ENCODE results near the gene MMADHC. TPM values are rescaled to one million over a fixed set of nuclear protein-coding genes. Genes with fewer than 3 reads are reported as not detected.
A peak's percentile ranks its signal among the peaks of the same experiment; 100 is the strongest.

The MMADHC gene
- total RNA-seq, 1 experiment from 2014 or later, result 89.8 TPM

DNA sequence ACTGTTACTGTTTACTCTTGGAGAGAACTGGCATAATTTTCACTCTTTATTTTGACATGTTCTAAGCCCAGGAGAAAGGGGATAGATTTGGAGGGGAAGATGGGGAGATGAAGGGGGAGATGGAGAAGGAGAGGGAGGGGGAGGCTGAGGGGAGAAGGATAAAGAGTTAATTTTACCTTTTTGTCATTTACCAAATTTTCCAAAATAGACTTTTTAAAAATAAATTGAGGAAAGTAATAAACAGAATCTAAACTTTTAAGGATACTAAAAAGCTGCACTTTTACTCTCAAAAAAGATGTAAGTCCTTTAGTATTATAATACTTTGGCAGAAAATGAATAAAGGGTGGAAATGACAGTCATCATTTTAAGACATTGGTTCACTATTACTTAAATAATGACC is 12.3 kb downstream of the MMADHC start:
- Mint-ChIP-seq H3K4me3 (ENCODE audit: low read depth, unreplicated experiment) (no peak overlapping the region), H3K9me3 (ENCODE audit: low read depth, unreplicated experiment) (no peaks in the 10 kb centered on the region), H3K27ac (ENCODE audit: unreplicated experiment) (no peak overlapping the region), H3K36me3 (ENCODE audit: insufficient read depth, unreplicated experiment) (peaks cover 30% of the 10 kb centered on the region), H3K27me3 (ENCODE audit: unreplicated experiment) (no peaks in the 10 kb centered on the region), H3K4me1 (ENCODE audit: low read depth, unreplicated experiment) (peaks cover 17% of the 10 kb centered on the region)
- TF ChIP-seq, protein P1, sequence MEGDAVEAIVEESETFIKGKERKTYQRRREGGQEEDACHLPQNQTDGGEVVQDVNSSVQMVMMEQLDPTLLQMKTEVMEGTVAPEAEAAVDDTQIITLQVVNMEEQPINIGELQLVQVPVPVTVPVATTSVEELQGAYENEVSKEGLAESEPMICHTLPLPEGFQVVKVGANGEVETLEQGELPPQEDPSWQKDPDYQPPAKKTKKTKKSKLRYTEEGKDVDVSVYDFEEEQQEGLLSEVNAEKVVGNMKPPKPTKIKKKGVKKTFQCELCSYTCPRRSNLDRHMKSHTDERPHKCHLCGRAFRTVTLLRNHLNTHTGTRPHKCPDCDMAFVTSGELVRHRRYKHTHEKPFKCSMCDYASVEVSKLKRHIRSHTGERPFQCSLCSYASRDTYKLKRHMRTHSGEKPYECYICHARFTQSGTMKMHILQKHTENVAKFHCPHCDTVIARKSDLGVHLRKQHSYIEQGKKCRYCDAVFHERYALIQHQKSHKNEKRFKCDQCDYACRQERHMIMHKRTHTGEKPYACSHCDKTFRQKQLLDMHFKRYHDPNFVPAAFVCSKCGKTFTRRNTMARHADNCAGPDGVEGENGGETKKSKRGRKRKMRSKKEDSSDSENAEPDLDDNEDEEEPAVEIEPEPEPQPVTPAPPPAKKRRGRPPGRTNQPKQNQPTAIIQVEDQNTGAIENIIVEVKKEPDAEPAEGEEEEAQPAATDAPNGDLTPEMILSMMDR (IDR thresholded peaks at IDR 0.05; ENCODE audit: unreplicated experiment), result no peak
- intact Hi-C loops (cut with micrococcal nuclease; ENCODE audit: unreplicated experiment), result no loop called here
- BruUV-seq (replicated peaks), result no TSS peak
- CTCF ChIA-PET, result no interaction called here
- DNase-seq, result no peak

DNA sequence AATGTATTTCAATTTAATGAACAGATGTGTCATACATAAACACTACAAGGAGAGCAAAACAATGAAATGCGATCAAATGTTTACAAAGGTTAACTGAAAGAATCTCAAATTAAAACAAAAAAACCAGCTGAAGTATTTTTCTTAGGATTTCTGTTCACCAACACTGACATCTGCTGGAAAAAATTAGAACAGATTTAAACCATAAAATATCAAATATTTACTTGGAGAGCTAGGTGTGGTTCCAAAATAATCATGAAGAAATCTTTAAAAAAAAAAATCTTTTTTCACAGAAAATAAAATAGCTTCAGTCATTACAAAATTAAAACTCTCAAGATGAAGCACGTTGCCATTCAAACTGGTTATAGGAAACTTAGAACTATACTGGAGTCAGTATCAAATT is 13.8 kb downstream of the MMADHC start:
- peaks cover 17% of the 10 kb centered on the region for H3K4me1 Mint-ChIP-seq (ENCODE audit: low read depth, unreplicated experiment)
- H3K9me3 Mint-ChIP-seq (ENCODE audit: low read depth, unreplicated experiment), result no peaks in the 10 kb centered on the region
- H3K36me3 Mint-ChIP-seq (ENCODE audit: insufficient read depth, unreplicated experiment), result peaks cover 36% of the 10 kb centered on the region
- CTCF ChIA-PET, result interaction anchor here (1.1 to 1.4 kb wide), 2 partner anchors 555 to 557 kb away, joined by 4 to 10 read pairs; no protein-coding TSS in a partner anchor
- TF ChIP-seq, protein P1 (IDR thresholded peaks at IDR 0.05; ENCODE audit: unreplicated experiment), result peak; percentile 19
- no peak overlapping the region for H3K4me3 Mint-ChIP-seq (ENCODE audit: low read depth, unreplicated experiment)
- intact Hi-C loops (cut with micrococcal nuclease; ENCODE audit: unreplicated experiment), result no loop called here
- H3K27ac Mint-ChIP-seq (ENCODE audit: unreplicated experiment), result no peak overlapping the region
- BruUV-seq (replicated peaks), result no TSS peak
- H3K27me3 Mint-ChIP-seq (ENCODE audit: unreplicated experiment), result no peaks in the 10 kb centered on the region
- DNase-seq, result no peak

DNA sequence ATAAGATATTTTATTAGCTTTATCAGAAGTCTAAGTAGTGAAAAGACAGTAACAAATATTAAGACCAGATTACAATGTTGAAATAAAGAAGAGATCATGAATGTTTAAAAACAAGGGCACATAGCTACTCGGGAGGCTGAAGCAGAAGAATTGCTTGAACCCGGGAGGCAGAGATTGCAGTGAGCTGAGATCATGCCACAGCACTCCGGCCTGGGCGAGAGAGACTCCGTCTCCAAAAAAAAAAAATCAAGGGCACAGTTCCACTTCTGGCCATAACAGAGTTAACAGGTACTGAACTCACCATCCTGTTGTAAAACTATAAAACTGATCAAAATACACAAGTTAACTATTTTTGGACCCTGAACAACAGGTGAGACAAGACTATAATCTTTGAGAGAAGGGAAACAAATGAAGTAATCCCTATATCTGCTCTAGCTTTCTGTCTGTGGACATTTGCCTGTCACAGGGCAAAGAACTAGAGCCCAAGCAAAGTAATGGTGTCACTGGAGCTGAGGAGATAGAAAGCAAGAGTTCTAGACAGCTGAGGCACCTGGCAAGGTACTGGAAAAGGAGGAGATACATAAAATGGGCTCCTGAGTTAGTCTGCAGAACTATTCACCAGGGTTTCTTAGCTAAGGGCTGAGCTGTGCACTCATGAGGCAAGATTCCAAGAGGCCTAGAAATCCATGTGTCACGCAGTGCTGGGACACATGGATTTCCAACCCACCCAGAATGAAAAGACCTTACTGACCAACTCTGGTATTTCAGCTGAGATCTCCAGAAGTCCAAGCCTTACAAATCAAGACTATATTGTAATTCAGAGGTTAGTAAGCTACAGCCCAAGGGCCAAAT is 15.2 kb downstream of the MMADHC start:
- Mint-ChIP-seq H3K27ac (ENCODE audit: unreplicated experiment) (no peak overlapping the region), H3K27me3 (ENCODE audit: unreplicated experiment) (no peaks in the 10 kb centered on the region), H3K4me3 (ENCODE audit: low read depth, unreplicated experiment) (no peak overlapping the region), H3K4me1 (ENCODE audit: low read depth, unreplicated experiment) (peaks cover 6% of the 10 kb centered on the region), H3K36me3 (ENCODE audit: insufficient read depth, unreplicated experiment) (peaks cover 22% of the 10 kb centered on the region), H3K9me3 (ENCODE audit: low read depth, unreplicated experiment) (no peaks in the 10 kb centered on the region)
- CTCF ChIA-PET, result no interaction called here
- no peak for DNase-seq
- no TSS peak for BruUV-seq (replicated peaks)
- TF ChIP-seq, protein P1 (IDR thresholded peaks at IDR 0.05; ENCODE audit: unreplicated experiment), result no peak
- intact Hi-C loops (cut with micrococcal nuclease; ENCODE audit: unreplicated experiment), result no loop called here

DNA sequence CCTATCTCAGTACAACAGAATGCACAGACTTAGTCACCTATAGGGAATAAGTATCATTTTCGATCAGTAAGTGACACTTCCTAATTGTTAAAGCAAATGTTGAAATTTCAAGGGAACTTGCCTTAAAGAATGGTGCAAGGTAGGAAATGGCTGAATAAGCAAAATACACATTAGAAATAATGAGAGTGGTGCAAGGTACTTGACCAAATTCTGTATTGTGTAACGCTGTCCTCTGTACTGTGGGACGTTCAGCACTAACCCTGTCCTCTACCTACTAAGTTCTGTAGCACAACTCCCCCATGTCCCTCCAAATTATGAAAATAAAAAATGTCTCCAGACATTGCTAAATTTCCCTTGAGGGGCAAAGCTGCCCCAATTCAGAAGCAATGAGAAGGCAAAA is 19.4 kb downstream of the MMADHC start:
- Mint-ChIP-seq H3K36me3 (ENCODE audit: insufficient read depth, unreplicated experiment) (peaks cover 10% of the 10 kb centered on the region), H3K27me3 (ENCODE audit: unreplicated experiment) (no peaks in the 10 kb centered on the region), H3K9me3 (ENCODE audit: low read depth, unreplicated experiment) (no peaks in the 10 kb centered on the region), H3K4me3 (ENCODE audit: low read depth, unreplicated experiment) (no peak overlapping the region), H3K4me1 (ENCODE audit: low read depth, unreplicated experiment) (no peaks in the 10 kb centered on the region), H3K27ac (ENCODE audit: unreplicated experiment) (no peak overlapping the region)
- CTCF ChIA-PET, result no interaction called here
- intact Hi-C loops (cut with micrococcal nuclease; ENCODE audit: unreplicated experiment), result loop anchor here (10.0 kb wide), 1 partner anchor 143 kb away; no protein-coding TSS in a partner anchor
- TF ChIP-seq, protein P1 (IDR thresholded peaks at IDR 0.05; ENCODE audit: unreplicated experiment), result no peak
- no TSS peak for BruUV-seq (replicated peaks)
- no peak for DNase-seq
